Endothelial cell of umbilical vein (primary cell): ENCODE data around the gene KCNS3. TPM values are rescaled to one million over a fixed set of nuclear protein-coding genes. Genes with fewer than 3 reads are reported as not detected.

Source experiments
- BruUV-seq: library from RNA; stranded (reverse); fragments of 400-500 nt; replicated peaks from 2 replicates; lab custom pipeline; 2021; lab: Mats Ljungman, UMichigan
- CTCF ChIA-PET: fragments of 300-600, 350-600 bp; sonication (Branson Sonifier 250); formaldehyde crosslinking; loops from one replicate; lab custom pipeline; 2021; ENCODE audit warnings: antibody characterized with exemption, inconsistent platforms; lab: Charles Lee
- POLR2A ChIA-PET: fragments of 300-600, 350-600 bp; sonication (Branson Sonifier 250); formaldehyde crosslinking; loops from one replicate; lab custom pipeline; 2021; ENCODE audit warnings: antibody characterized with exemption, inconsistent platforms; lab: Charles Lee
- DNase-seq: peaks from one replicate; pipeline ENCODE4 v3.0.0-alpha.2; 2011; ENCODE audit warnings: low read depth, low spot score
- FAIRE-seq: peaks from 2 replicates; lab custom pipeline; 2011; peaks lifted over from hg19 to GRCh38; lab: Jason Lieb, UNC
- H2AFZ ChIP-seq: 2 replicates; pipeline ENCODE4 v1.6.0; 2012; ENCODE audit warnings: low read depth, low read length, control low read depth, inconsistent platforms
- H3K27ac ChIP-seq: 2 replicates; pipeline ENCODE4 v1.5.1; 2011; ENCODE audit warnings: low read depth, mild to moderate bottlenecking, control low read depth, low read length, moderate library complexity; ENCODE audit not compliant: insufficient read depth
- H3K27me3 ChIP-seq, 2 experiments: 2 replicates each; pipeline versions ENCODE4 v1.6.0 to v1.6.1; 2011; ENCODE audit warnings: low read length in 2 of 2, mixed read lengths in 1 of 2; ENCODE audit not compliant: control insufficient read depth in 2 of 2, insufficient read depth in 2 of 2
- H3K36me3 ChIP-seq, 2 experiments: 2 replicates in 1 of 2; 3 replicates in 1 of 2; pipeline ENCODE4 v1.5.1; 2011; ENCODE audit warnings: low read length in 2 of 2, mild to moderate bottlenecking in 1 of 2, moderate library complexity in 1 of 2; ENCODE audit not compliant: control insufficient read depth in 2 of 2, insufficient read depth in 2 of 2; ENCODE audit errors: extremely low read depth in 1 of 2
- H3K4me1 ChIP-seq: 3 replicates; pipeline ENCODE4 v1.5.1; 2011; ENCODE audit warnings: mild to moderate bottlenecking, low read length; ENCODE audit not compliant: control insufficient read depth, insufficient read depth; ENCODE audit errors: extremely low read depth
- H3K4me2 ChIP-seq: 2 replicates; pipeline ENCODE4 v1.6.1; 2011; ENCODE audit warnings: low read length, control low read depth, mixed read lengths; ENCODE audit not compliant: insufficient read depth
- H3K4me3 ChIP-seq, 3 experiments: fragments of 200-600 bp in 1 of 3; sonication (generic), shearing (Covaris generic) in 1 of 3; replicated peaks in 1 of 3; 2 replicates each; pipeline ENCODE4 v1.5.1; 2011 to 2016; ENCODE audit warnings: control low read depth in 3 of 3, low read length in 3 of 3, mild to moderate bottlenecking in 2 of 3, inconsistent platforms in 1 of 3, low read depth in 1 of 3, moderate library complexity in 1 of 3; ENCODE audit not compliant: insufficient read depth in 1 of 3
- H3K79me2 ChIP-seq: 2 replicates; pipeline ENCODE4 v1.6.0; 2012; ENCODE audit warnings: low read length, inconsistent platforms; ENCODE audit not compliant: control insufficient read depth, insufficient read depth
- H3K9ac ChIP-seq: replicated peaks from 2 replicates; pipeline ENCODE3; 2011; ENCODE audit warnings: low read length, control low read depth; ENCODE audit not compliant: insufficient read depth; ENCODE audit errors: extremely low read depth
- H3K9me1 ChIP-seq: replicated peaks from 3 replicates; pipeline ENCODE4 v1.6.0; 2011; ENCODE audit warnings: mild to moderate bottlenecking, low read length; ENCODE audit not compliant: control insufficient read depth, insufficient read depth; ENCODE audit errors: extremely low read depth
- H3K9me3 ChIP-seq: replicated peaks from 2 replicates; pipeline ENCODE4 v1.5.1; 2012; ENCODE audit warnings: low read length, inconsistent platforms; ENCODE audit not compliant: control insufficient read depth, insufficient read depth
- H4K20me1 ChIP-seq: replicated peaks from 2 replicates; pipeline ENCODE3; 2011; ENCODE audit warnings: mild to moderate bottlenecking, low read length; ENCODE audit not compliant: control insufficient read depth, insufficient read depth; ENCODE audit errors: extremely low read depth
- EZH2 ChIP-seq: IDR thresholded peaks from 2 replicates; pipeline ENCODE4 v1.6.1; 2012; ENCODE audit warnings: borderline replicate concordance, low read depth, mild to moderate bottlenecking, moderate library complexity, low read length, inconsistent platforms; ENCODE audit not compliant: severe bottlenecking
- FOS ChIP-seq: IDR thresholded peaks from 2 replicates; pipeline ENCODE4 v1.6.1; 2011; ENCODE audit warnings: mild to moderate bottlenecking, low read length, moderate library complexity, borderline replicate concordance; ENCODE audit not compliant: insufficient read depth
- GATA2 ChIP-seq: IDR thresholded peaks from 2 replicates; pipeline ENCODE4 v1.7.0; 2011; ENCODE audit warnings: low read depth, mild to moderate bottlenecking, moderate library complexity, mixed read lengths, low read length; ENCODE audit not compliant: insufficient read length, insufficient read depth
- JUN ChIP-seq: IDR thresholded peaks from 2 replicates; pipeline ENCODE4 v1.6.1; 2011; ENCODE audit warnings: borderline replicate concordance, low read depth; ENCODE audit not compliant: insufficient read length, insufficient read depth
- MYC ChIP-seq: IDR thresholded peaks from one replicate; pipeline ENCODE4 v1.6.1; 2011; ENCODE audit warnings: mild to moderate bottlenecking, low read depth, low read length
- POLR2A ChIP-seq: IDR thresholded peaks from 2 replicates; pipeline ENCODE4 v1.6.1; 2012; ENCODE audit warnings: low read depth, mild to moderate bottlenecking, control low read depth, low read length
- POLR2AphosphoS5 ChIP-seq: IDR thresholded peaks from 2 replicates; pipeline ENCODE4 v1.6.1; 2012; ENCODE audit warnings: low read depth, mild to moderate bottlenecking, control low read depth, low read length, moderate library complexity; ENCODE audit not compliant: insufficient read depth
- dilution Hi-C: fragments of 300-500 bp; cut with MboI; formaldehyde crosslinking; loops from one replicate; pipeline ENCODE4 v1.15.0; 2019; ENCODE audit warnings: low sequenced_read_pairs; ENCODE audit not compliant: extremely low pct_ligation_motif_present
- intact Hi-C: fragments of 100-400 bp; cut with micrococcal nuclease; formaldehyde crosslinking; loops from one replicate; pipeline ENCODE4 v1.10.0; 2022
- polyA plus RNA-seq, 4 experiments: library from polyadenylated mRNA; depleted of rRNA in 3 of 4; stranded (reverse) in 3 of 4; unstranded in 1 of 4; fragments of >200 nt; gene quantifications; 2 replicates each; pipeline versions ENCODE4 v1.2.1 to v1.2.3, GENCODE V29; 2011 to 2012; ENCODE audit warnings: missing spikeins in 1 of 4
- total RNA-seq: library from RNA; stranded (reverse); gene quantifications from 2 replicates; pipeline ENCODE4 v1.2.3, GENCODE V29; 2021
- TF ChIP-seq, protein P1 (sequence below): IDR thresholded peaks from 2 replicates; pipeline ENCODE4 v1.6.1; 2011; ENCODE audit not compliant: insufficient read depth, insufficient read length
- TF ChIP-seq, protein P2 (sequence below), 2 donors: IDR thresholded peaks; 1 replicate in 1 of 2; 2 replicates in 1 of 2; pipeline ENCODE4 v1.5.1; 2011; ENCODE audit warnings: low read length in 2 of 2, mild to moderate bottlenecking in 2 of 2, moderate library complexity in 2 of 2, control low read depth in 1 of 2, inconsistent platforms in 1 of 2, low read depth in 1 of 2; ENCODE audit not compliant: insufficient read depth in 1 of 2; ENCODE audit errors: extremely low read depth in 1 of 2

KCNS3 gene
- total and polyA plus RNA-seq, 2 donors (not counting 3 experiments of a cell fraction or from before 2014, with no cell fraction given) = 0.75 to 2.4 TPM

DNA sequence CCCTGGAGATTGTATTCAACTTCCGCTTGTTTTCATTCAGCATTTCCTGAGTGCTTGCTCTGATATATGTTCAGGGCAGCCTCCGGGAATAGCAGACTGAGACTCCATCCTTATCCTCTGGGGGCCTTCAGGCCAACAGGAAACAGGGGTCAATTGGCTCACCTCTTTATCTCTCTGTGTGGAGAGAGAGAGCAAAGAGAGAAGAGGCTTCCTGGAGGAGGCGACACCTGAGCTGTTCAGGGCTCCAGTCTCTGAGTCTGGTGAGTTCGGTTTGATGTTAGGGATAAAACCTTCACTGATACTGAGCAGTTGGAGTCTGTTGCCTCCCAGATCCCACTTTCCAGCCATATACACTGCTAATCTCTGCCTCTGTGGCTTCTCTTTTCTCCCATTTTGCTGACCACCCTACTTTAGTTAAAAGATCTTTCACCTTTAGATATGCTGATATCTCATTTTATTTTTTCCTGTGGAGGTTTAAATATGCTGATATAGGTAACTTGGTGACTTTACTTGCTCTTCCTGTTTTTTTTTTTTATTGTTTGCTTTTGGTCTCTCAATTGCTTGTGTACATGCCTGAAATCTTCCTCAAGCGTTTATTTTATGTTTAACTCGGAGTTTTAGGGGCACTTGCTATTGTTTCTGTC lies 56.9 kb downstream of the KCNS3 start:
- H2AFZ ChIP-seq = no peak overlapping the region
- ChIA-PET POLR2A (no interaction called here), CTCF (no interaction called here)
- TF ChIP-seq JUN = no peak
- no peak for TF ChIP-seq FOS
- no peaks in the 10 kb centered on the region for H3K79me2 ChIP-seq
- H3K27ac ChIP-seq = no peak overlapping the region
- no TSS peak for BruUV-seq
- H3K4me3 ChIP-seq = no peak overlapping the region
- DNase-seq (no peak), FAIRE-seq (no peak)
- no peak overlapping the region for H3K4me2 ChIP-seq
- H3K27me3 ChIP-seq = no peaks in the 10 kb centered on the region
- H3K4me1 ChIP-seq = no peaks in the 10 kb centered on the region
- intact Hi-C loops = no loop called here
- no peaks in the 10 kb centered on the region for H4K20me1 ChIP-seq
- no peaks in the 10 kb centered on the region for H3K9me3 ChIP-seq
- dilution Hi-C loops = no loop called here
- H3K9me1 ChIP-seq = no peaks in the 10 kb centered on the region
- H3K9ac ChIP-seq = no peak overlapping the region
- H3K36me3 ChIP-seq = no peaks in the 10 kb centered on the region

DNA sequence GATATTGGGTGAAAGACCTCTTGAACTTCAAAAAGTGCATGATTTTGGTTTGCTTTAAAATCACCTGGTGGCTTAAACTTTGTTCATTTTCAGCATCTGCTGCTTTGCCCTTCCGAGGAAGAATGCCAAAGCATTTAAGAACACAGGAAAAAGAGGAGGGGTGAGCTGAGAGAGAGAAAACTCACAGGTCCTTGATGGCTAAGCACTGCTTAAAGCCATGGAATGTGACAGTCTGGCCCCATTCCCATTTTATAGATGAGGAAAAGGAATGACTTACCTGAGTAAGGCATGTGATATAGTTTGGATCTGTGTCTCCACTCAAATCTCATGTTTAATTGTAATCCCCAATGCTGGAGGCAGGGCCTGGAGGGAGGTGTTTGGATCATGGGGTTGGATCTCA lies 58.1 kb downstream of the KCNS3 start:
- H3K36me3 ChIP-seq = no peaks in the 10 kb centered on the region
- H3K27me3 ChIP-seq = no peaks in the 10 kb centered on the region
- no TSS peak for BruUV-seq
- CTCF ChIA-PET = no interaction called here
- H3K9me1 ChIP-seq = no peaks in the 10 kb centered on the region
- no peak overlapping the region for H3K4me3 ChIP-seq
- TF ChIP-seq, protein P1, sequence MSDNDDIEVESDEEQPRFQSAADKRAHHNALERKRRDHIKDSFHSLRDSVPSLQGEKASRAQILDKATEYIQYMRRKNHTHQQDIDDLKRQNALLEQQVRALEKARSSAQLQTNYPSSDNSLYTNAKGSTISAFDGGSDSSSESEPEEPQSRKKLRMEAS = no peak
- TF ChIP-seq MYC (no peak), POLR2AphosphoS5 (no peak), POLR2A (no peak), GATA2 (no peak), FOS (no peak), EZH2 (no peak), JUN (no peak)
- TF ChIP-seq, protein P2, sequence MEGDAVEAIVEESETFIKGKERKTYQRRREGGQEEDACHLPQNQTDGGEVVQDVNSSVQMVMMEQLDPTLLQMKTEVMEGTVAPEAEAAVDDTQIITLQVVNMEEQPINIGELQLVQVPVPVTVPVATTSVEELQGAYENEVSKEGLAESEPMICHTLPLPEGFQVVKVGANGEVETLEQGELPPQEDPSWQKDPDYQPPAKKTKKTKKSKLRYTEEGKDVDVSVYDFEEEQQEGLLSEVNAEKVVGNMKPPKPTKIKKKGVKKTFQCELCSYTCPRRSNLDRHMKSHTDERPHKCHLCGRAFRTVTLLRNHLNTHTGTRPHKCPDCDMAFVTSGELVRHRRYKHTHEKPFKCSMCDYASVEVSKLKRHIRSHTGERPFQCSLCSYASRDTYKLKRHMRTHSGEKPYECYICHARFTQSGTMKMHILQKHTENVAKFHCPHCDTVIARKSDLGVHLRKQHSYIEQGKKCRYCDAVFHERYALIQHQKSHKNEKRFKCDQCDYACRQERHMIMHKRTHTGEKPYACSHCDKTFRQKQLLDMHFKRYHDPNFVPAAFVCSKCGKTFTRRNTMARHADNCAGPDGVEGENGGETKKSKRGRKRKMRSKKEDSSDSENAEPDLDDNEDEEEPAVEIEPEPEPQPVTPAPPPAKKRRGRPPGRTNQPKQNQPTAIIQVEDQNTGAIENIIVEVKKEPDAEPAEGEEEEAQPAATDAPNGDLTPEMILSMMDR (IDR thresholded peaks at IDR 0.05; ENCODE audit: extremely low read depth in 1 of 2, insufficient read depth in 1 of 2, low read depth in 1 of 2, low read length in 2 of 2) = no peak
- no peaks in the 10 kb centered on the region for H3K4me1 ChIP-seq
- H3K9me3 ChIP-seq = no peaks in the 10 kb centered on the region
- DNase-seq = no peak
- H3K4me2 ChIP-seq = no peak overlapping the region
- dilution Hi-C loops (no loop called here), intact Hi-C loops (no loop called here)
- no peak overlapping the region for H3K27ac ChIP-seq
- H3K79me2 ChIP-seq = no peaks in the 10 kb centered on the region
- no peak overlapping the region for H2AFZ ChIP-seq
- H3K9ac ChIP-seq = no peak overlapping the region
- POLR2A ChIA-PET = no interaction called here
- FAIRE-seq = no peak
- H4K20me1 ChIP-seq = no peaks in the 10 kb centered on the region
